ENCODE results near the gene HBG2. TPM values are rescaled to one million over a fixed set of nuclear protein-coding genes. Genes with fewer than 3 reads are reported as not detected.

The HBG2 gene
- total RNA-seq, 1 donor from 2014 or later, result 0.54 TPM

GRCh38 chr11:5284637-5285036 lies 30.1 kb upstream of the HBG2 start:
- no peak overlapping the region for H3K27ac Mint-ChIP-seq
- no peaks in the 10 kb centered on the region for H3K27me3 Mint-ChIP-seq (ENCODE audit: low read depth)
- no peak for DNase-seq (ENCODE audit: low spot score in 2 of 2, unreplicated experiment in 2 of 2)
- no peaks in the 10 kb centered on the region for H3K9me3 Mint-ChIP-seq
- TF ChIP-seq CTCF (IDR thresholded peaks at IDR 0.05; ENCODE audit: unreplicated experiment), result no peak
- no peaks in the 10 kb centered on the region for H3K36me3 Mint-ChIP-seq
- H3K4me3 Mint-ChIP-seq, result no peak overlapping the region
- no peaks in the 10 kb centered on the region for H3K4me1 Mint-ChIP-seq

GRCh38 chr11:5283882-5284281 lies 29.3 kb upstream of the HBG2 start:
- TF ChIP-seq CTCF (IDR thresholded peaks at IDR 0.05; ENCODE audit: unreplicated experiment), result no peak

DNA sequence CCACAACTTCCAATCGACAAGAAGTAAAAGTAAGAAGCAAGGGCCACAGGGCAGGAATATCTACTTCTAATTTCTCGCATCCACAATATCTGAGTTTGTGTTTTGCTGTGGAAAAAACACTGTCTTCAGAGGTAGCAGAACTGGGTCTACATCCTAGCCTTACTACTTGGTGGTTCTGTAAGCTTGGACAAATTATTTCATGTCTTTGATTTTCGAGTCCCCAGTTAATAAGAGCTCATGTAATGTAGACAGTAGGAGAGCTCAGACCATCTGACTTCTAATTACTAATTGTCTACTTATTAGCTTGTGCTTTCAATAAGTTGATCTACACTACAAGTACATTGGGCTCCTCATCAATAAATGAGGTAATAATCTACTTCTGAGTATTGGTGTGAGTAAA lies 28.5 kb upstream of the HBG2 start:
- no peak overlapping the region for H3K27ac Mint-ChIP-seq
- no peak for TF ChIP-seq CTCF (IDR thresholded peaks at IDR 0.05; ENCODE audit: unreplicated experiment)
- H3K4me3 Mint-ChIP-seq, result no peak overlapping the region
- no peaks in the 10 kb centered on the region for H3K27me3 Mint-ChIP-seq (ENCODE audit: low read depth)
- no peaks in the 10 kb centered on the region for H3K9me3 Mint-ChIP-seq
- H3K4me1 Mint-ChIP-seq, result no peaks in the 10 kb centered on the region
- no peaks in the 10 kb centered on the region for H3K36me3 Mint-ChIP-seq
- DNase-seq (ENCODE audit: low spot score in 2 of 2, unreplicated experiment in 2 of 2), result no peak

More at GRCh38 chr11:5283882-5284281, 29.3 kb upstream of the HBG2 start:
- Mint-ChIP-seq H3K9me3 (no peaks in the 10 kb centered on the region), H3K4me1 (no peaks in the 10 kb centered on the region), H3K27me3 (ENCODE audit: low read depth) (no peaks in the 10 kb centered on the region), H3K36me3 (no peaks in the 10 kb centered on the region), H3K4me3 (no peak overlapping the region), H3K27ac (no peak overlapping the region)
- no peak for DNase-seq (ENCODE audit: low spot score in 2 of 2, unreplicated experiment in 2 of 2)

DNA sequence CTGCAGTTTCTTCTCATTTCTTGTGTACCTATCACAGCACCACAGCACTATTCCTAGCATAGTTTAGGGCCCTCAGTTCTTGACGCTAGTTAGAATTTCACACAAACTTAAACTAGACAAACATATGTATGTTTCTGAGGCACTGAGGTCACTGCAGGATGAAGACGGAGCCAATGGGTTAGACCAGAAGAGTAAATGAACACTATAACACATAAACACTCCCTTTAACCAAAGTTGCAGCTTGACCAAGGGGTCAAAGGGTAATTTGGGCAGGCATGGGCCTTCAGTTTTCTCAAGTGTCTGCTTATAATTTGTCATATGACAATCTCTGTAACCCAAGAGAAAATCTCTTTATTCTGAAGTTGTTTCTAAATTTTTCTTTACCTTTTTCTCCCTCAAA lies 28.0 kb upstream of the HBG2 start:
- H3K4me3 Mint-ChIP-seq, result no peak overlapping the region
- no peaks in the 10 kb centered on the region for H3K9me3 Mint-ChIP-seq
- H3K27ac Mint-ChIP-seq, result no peak overlapping the region
- no peaks in the 10 kb centered on the region for H3K4me1 Mint-ChIP-seq
- DNase-seq (ENCODE audit: low spot score in 2 of 2, unreplicated experiment in 2 of 2), result no peak
- no peaks in the 10 kb centered on the region for H3K27me3 Mint-ChIP-seq (ENCODE audit: low read depth)
- H3K36me3 Mint-ChIP-seq, result no peaks in the 10 kb centered on the region
- TF ChIP-seq CTCF (IDR thresholded peaks at IDR 0.05; ENCODE audit: unreplicated experiment), result no peak

GRCh38 chr11:5281596-5281995 lies 27.0 kb upstream of the HBG2 start:
- Mint-ChIP-seq H3K36me3 (no peaks in the 10 kb centered on the region), H3K27me3 (ENCODE audit: low read depth) (no peaks in the 10 kb centered on the region), H3K27ac (no peak overlapping the region), H3K4me3 (no peak overlapping the region), H3K9me3 (no peaks in the 10 kb centered on the region), H3K4me1 (no peaks in the 10 kb centered on the region)
- DNase-seq (ENCODE audit: low spot score in 2 of 2, unreplicated experiment in 2 of 2), result no peak
- no peak for TF ChIP-seq CTCF (IDR thresholded peaks at IDR 0.05; ENCODE audit: unreplicated experiment)

GRCh38 chr11:5280582-5281102 lies 26.1 kb upstream of the HBG2 start:
- Mint-ChIP-seq H3K9me3 (no peaks in the 10 kb centered on the region), H3K27me3 (ENCODE audit: low read depth) (no peaks in the 10 kb centered on the region), H3K4me3 (no peak overlapping the region), H3K27ac (no peak overlapping the region), H3K36me3 (no peaks in the 10 kb centered on the region), H3K4me1 (peaks cover 2% of the 10 kb centered on the region)
- TF ChIP-seq CTCF (IDR thresholded peaks at IDR 0.05; ENCODE audit: unreplicated experiment), result no peak
- DNase-seq (ENCODE audit: low spot score in 2 of 2, unreplicated experiment in 2 of 2), result no peak

Measured in mesothelial cell of epicardium (in vitro differentiated cells).